ENCODE measurements around the gene PLA2G3. TPM values are rescaled to one million over a fixed set of nuclear protein-coding genes. Genes with fewer than 3 reads are reported as not detected.

Gene PLA2G3
- total and polyA plus RNA-seq, 2 of the 13 experiments (the other 11 are each of a cell fraction or from before 2014, with no cell fraction given): 0.12 to 0.42 TPM

GRCh38 chr22:31122196-31122531 lies 18.1 kb downstream of the PLA2G3 start:
- 7% methylated on average over 2 of the region's 2 CpGs for WGBS (ENCODE audit: low lambda C conversion rate)
- no peak for DNase-seq (ENCODE audit: low spot score)
- no peak for FAIRE-seq
- intact Hi-C loops (cut with micrococcal nuclease; ENCODE audit: unreplicated experiment): no loop called here
- no peak overlapping the region for H3K27ac ChIP-seq (ENCODE audit: extremely low read length, insufficient read depth, low read length)
- peak overlapping the region; percentile 62; the same call in 1 of the 2 replicates for H3K9ac ChIP-seq (ENCODE audit: insufficient read depth, low read depth, low read length)
- ATAC-seq: peak; percentile 29
- ChIA-PET POLR2A (interaction anchor here (1.6 kb wide), 1 partner anchor 10 kb away, joined by 5 read pairs; no protein-coding TSS in a partner anchor), CTCF (ENCODE audit: low intra/inter-chr PET ratio, low total read pairs) (no interaction called here)
- TF ChIP-seq PHB2 (IDR thresholded peaks at IDR 0.05; ENCODE audit: partially characterized antibody) (no peak), HNRNPH1 (optimal IDR thresholded peaks at IDR 0.05; ENCODE audit: low read depth, low read length) (no peak), ZNF562 (CRISPR knock-in tag; IDR thresholded peaks at IDR 0.05; ENCODE audit: borderline replicate concordance) (no peak), ZNF552 (CRISPR knock-in tag; IDR thresholded peaks at IDR 0.05; ENCODE audit: borderline replicate concordance) (no peak), ZBTB46 (CRISPR knock-in tag; IDR thresholded peaks at IDR 0.05; ENCODE audit: borderline replicate concordance) (no peak), SMAD1 (CRISPR knock-in tag; IDR thresholded peaks at IDR 0.05; ENCODE audit: borderline replicate concordance, low read depth) (no peak), ZNF274 (CRISPR knock-in tag; IDR thresholded peaks at IDR 0.05) (no peak), MIER3 (CRISPR knock-in tag; IDR thresholded peaks at IDR 0.05; ENCODE audit: borderline replicate concordance) (no peak), AFF4 (CRISPR knock-in tag; IDR thresholded peaks at IDR 0.05) (no peak), ATF5 (CRISPR knock-in tag; IDR thresholded peaks at IDR 0.05; ENCODE audit: low read depth) (no peak), CENPBD1 (CRISPR knock-in tag; IDR thresholded peaks at IDR 0.05; ENCODE audit: borderline replicate concordance, low read depth) (no peak), POLR2G (IDR thresholded peaks at IDR 0.05; ENCODE audit: low read depth, low read length) (no peak), ADNP (CRISPR knock-in tag; IDR thresholded peaks at IDR 0.05) (no peak), MXD3 (CRISPR knock-in tag; IDR thresholded peaks at IDR 0.05) (no peak), ZNF724P (CRISPR knock-in tag; IDR thresholded peaks at IDR 0.05; ENCODE audit: borderline replicate concordance) (no peak), TBX3 (IDR thresholded peaks at IDR 0.05; ENCODE audit: borderline replicate concordance) (no peak), CBX2 (IDR thresholded peaks at IDR 0.05; ENCODE audit: low read depth, low read length) (no peak), CBX2 (CRISPR knock-in tag; IDR thresholded peaks at IDR 0.05; ENCODE audit: low read depth) (no peak), ZNF572 (CRISPR knock-in tag; IDR thresholded peaks at IDR 0.05) (no peak)
- H3K4me1 ChIP-seq (ENCODE audit: insufficient read depth, low read length): peaks cover 37% of the 10 kb centered on the region
- no peak overlapping the region for H2AFZ ChIP-seq (ENCODE audit: low read length)
- H3K4me2 ChIP-seq (ENCODE audit: low read depth, low read length): peak overlapping the region; percentile 84; the same call in 1 of the 2 replicates
- H3K79me2 ChIP-seq (ENCODE audit: insufficient read depth, low read length): no peaks in the 10 kb centered on the region
- H3K27me3 ChIP-seq (ENCODE audit: control insufficient read depth in 1 of 2, insufficient read depth in 2 of 2, low read length in 2 of 2): peaks cover 1 to 28% of the 10 kb centered on the region in 2 experiments; a peak in 4 of 5 replicates
- no TSS peak for BruUV-seq (replicated peaks)
- in situ Hi-C loops (cut with HindIII; ENCODE audit: extremely low pct_ligation_motif_present, low pct_unique_long_range_greater_than_20kb): no loop called here
- H3K36me3 ChIP-seq (replicated peaks in 1 of 2; ENCODE audit: control insufficient read depth in 1 of 2, insufficient read depth in 2 of 2, low read length in 2 of 2): no peaks in the 10 kb centered on the region
- no peaks in the 10 kb centered on the region for H4K20me1 ChIP-seq (ENCODE audit: insufficient read depth, low read length)
- H3K4me3 ChIP-seq (replicated peaks in 1 of 3; ENCODE audit: insufficient read depth in 1 of 3, low read depth in 2 of 3, low read length in 3 of 3): peak overlapping the region in 1 of 3 experiments; percentile 64; a peak in 1 of 6 replicates
- no peaks in the 10 kb centered on the region for H3K9me3 ChIP-seq (ENCODE audit: low read length)
